ENCODE results near the gene APLNR.
A peak's percentile ranks its signal among the peaks of the same experiment; 100 is the strongest.

APLNR gene

DNA sequence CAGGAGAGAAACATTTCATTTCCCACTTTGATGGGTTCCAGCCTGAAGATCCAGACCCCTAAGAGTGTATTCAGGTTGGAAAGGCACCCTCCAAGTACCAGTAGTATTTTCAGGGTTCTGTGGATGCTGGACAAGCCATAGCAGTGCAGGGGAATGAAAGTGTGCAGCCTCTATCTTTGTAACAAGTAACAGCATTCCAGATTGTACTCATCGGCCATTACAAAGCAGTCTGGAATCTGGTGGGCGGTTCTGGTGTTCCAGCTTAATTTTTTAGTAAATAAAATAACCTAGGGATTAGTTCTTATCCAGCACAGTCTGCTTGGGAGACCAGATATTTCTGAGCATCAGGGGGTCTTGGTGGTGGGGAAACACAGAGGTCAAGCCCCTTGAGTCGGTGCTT, 22.6 kb downstream of the APLNR start:
- no peak for DNase-seq

DNA sequence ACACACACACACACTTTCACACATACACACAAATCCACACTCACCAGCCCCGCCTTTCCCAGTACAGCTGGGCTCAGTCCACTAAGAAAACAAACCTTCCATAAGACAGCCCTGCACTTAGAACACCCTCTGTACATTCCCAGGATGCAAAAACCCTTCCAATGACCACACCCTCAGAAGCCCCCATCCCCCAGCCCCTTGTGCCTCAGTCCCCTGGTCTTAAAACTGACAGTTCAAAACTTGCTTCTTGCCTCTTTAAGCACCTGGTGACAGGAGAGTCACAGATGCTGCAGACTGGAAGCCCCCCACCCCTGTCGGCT, 23.0 kb downstream of the APLNR start:
- no peak for DNase-seq

DNA sequence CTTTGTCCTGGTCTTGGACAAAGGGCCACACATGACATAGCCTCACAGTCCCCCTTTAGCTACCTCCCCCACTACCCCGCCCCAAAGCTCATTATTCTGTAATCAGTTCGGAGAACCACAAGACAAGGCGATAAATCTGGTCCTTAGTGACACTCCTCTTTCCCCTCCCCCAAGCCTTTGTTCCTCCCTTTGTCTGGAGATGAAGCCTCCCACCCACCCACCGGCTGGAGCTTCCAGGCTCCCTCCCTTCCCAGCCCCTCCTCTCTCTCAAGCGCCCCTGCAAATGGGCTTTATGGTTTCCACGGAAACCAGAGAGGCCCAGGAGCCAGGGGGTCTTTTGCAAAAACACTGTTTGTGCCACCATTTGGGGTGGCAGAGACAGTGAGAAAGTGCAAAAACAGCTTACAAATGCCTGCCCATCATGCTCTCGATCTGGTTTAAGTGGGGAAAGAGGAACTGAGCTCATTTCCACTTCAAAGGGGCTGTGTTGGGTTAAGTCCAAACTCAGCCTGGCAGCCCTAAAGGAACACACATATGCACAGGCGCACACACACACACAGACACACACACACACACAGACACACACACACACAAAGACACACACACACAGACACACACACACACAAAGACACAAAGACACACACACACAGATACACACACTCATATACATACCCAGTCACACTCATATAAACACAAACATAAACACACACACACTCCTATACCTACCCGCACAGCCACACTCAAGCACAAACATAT, 23.5 kb downstream of the APLNR start:
- peak; percentile 19 for DNase-seq

DNA sequence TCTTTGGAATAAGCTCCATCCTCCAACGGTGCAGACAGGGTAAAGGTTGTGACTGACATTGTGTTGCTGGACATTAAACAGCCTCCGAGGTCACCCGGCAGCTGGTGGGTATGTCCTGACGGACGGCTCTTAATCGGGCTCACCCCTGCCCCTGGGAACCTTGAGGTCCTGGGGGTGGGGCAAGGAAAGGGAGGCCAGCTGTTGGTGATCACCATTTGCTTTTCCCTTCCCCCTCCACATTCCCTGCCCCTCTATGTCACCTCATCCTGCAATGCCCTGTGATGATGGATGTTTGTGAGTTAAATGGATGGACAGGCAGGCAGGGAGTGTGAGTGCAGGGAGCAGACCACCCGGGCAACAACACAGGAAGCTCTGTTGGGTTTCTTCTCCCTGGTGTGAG, 26.3 kb downstream of the APLNR start:
- no peak for DNase-seq

DNA sequence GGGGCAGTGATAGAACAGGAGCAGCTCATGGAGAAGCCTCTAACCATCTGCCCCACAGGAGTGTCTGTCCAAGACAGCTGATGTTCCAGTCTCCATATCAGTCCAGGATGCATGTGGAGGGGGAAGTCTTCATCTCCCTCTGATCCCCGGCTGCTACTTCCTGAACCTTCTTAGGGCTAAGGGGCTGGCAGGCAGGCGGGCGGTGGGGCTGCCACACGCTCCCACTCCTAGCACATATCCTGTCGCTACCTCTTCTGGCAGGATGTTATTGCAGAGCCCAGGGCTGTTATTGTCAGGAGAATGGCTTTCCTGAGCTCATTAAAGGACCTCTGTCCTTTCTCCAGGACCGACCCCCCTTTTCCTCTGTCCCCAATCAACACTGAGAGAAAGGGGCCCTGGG, 29.9 kb downstream of the APLNR start:
- no peak for DNase-seq

DNA sequence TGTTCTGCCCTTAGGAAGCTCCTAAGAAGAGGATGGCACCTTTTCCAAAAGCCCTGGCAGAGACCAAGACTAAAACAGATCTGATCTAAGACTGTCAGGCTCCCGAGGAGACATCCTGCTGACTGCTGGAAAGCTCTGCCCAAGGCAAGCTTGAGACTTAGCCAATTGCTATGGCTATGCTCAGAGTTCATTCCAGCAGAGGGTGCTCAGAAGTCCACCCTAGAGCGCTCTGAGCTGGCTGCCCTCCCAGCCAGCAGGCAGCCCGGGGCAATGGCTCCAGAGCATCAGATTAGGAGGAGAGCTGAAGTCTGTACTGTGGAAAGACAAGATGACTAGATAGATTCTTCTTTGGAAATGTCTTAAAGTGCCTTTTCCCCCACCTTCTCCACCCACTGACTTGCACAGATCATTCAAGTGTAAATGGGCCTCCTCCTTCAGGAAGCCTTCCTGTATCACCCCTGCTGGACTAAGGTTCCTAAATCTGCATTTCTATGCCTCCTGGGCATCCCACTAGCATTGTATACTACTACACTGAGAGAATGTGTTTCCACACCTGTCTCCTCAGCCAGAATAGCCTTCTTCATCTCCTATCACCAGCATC, 31.9 kb downstream of the APLNR start:
- DNase-seq = no peak

DNA sequence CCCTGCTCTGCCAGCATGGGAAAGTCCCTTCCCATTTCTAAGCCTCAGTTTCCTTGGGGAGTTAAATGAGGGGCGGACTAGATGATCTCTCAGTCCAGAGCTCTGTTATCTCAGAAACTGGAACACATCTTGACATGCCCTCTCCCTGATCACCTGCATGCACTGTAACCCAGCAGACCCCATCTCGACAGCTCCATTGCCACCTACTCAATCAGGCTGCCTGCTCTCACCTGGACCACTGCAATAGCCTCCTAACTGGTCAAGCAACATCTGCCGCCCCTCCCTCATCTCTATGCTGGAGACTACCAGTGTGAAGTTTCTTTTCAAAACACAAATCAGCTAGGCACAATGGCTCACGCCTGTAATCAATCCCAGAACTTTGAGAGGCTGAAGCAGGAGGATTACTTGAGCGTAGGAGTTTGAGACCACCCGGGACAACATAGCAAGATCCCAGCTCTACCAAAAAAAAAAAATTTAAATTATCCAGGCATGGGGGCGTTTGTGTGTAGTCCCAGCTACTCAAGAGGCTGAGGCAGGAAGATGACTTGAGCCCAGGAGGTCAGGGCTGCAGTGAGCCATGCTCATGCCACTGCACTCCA, 33.1 kb downstream of the APLNR start:
- no peak for DNase-seq

DNA sequence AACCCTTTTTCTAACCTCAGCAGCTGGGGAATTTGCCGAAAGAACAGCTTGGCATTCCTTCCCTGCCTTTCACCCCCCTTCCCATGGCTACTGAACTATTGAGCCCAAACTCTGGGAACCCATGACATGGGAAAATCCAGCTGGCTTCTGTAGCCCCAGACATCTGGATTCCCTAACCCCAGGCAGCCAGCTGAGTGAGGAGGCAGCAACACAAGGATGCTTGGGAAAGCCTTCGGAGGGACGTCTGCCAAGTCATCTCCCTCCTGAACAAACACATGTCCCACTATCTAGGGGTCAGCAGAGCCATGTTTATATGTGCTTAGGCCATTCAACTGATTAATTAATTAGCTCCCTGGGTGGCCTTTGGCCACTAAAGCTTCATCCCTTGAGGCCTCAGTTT, 33.7 kb downstream of the APLNR start:
- DNase-seq = no peak

DNA sequence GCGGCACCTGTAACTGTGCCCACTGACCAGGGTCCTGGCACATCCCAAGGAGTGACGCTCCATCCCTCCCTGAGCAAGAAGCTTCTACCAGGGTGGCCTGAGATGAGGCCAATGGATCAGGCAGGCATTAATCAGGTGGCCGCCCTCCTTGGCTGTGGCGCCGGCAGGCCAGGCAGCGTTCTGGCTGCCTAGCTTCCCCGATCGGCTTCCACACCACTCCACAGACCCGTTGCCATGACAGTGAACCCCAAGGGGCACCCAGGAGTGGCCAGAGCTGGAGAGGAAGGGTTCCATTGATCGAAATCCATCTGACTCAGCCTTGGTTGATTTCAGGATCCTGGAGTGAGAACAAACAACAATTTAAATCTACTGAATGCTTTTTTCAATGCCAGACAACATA, 34.8 kb downstream of the APLNR start:
- no peak for DNase-seq

DNA sequence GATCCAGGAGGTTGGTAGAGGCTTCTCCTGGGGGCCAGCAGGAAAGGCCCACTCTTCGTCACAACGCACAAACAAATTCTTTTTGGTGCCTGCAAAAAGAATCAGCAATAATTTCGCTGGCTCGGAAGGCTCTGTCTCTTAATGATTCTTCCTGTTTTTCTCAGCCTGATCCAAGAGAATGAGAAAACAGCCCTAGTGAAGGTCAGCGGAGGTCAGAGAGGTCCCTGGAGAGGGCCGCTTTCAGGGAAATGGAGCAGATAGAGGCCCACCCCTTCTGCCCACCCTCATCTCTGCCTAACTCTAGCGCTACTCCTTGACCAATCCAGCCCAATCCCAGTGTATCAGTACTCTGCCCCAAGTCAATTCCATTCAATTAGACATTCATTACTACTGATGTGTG, 36.1 kb downstream of the APLNR start:
- no peak for DNase-seq

DNA sequence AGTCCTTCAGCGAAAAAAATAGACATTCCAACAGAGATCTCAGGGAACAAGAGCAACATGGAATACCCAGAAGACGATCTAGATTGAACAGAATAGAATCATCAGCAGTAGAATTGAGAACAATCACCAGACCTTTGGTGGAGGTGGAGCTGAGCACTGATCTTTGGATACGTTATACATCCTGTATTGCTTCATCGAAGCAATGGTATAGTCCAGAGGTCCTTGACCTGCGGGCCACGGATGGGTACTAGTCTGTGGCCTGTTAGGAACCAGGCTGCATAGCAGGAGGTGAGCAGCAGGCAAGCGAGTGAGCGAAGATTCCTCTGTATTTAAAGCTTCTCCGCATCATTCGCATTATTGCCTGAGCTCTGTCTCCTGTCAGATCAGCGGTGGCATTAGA, 37.7 kb downstream of the APLNR start:
- DNase-seq = no peak

DNA sequence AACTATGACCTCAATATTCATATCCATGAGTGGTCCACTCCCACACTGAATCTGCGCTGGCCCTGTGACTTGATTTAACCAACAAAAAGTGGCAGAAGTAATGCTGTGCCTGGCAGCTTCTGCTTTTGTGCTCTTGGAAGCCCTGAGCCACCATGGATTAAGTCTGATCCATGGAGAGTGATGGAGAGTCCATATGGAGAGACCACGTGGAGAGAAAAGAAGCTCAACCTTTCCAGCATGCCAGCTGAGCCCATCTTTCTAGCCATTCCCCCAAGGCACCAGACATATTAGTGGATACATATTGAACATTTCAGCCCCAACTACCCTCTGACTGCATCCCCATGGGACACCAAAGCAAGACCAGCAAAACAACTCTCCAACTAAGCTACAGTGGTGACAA, 39.3 kb downstream of the APLNR start:
- DNase-seq = no peak

DNA sequence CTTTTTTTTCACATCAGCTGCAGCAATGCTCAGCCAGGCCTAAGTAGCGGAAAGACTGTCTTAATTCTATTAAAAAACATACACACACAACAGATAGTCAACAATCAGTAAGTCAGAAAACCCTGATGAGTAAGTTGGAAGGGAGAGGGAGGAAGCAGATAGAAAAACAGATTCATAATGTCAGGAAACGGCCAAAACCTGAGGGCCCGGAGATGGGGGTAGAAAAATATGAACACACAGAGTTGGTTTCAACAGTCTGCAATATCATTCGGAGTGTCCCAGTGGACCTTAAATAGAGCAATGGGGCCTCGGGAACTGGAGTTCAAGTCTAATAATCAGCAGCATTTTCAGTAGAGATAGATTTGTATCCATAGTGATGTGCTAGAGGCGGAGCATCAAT, 40.5 kb downstream of the APLNR start:
- no peak for DNase-seq

DNA sequence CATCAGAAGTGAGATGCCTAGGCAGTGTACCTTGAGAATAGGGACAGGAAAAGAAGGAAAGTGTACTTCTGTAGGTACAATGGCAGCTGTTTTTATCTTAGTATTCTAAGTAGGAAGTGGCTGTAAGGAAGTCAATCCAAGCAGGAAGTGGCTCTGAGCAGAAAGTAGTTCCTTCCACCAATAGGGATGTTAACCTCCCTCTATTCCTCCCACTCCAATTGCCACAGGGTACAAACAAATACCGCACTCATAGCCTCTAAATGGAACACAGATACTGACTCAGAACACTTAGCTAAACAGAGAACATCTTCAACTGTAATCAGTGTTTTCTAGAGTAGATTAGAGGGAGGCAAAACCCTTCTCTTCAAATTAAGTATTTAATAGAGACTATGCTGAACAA, 44.7 kb downstream of the APLNR start:
- peak; percentile 14 for DNase-seq

DNA sequence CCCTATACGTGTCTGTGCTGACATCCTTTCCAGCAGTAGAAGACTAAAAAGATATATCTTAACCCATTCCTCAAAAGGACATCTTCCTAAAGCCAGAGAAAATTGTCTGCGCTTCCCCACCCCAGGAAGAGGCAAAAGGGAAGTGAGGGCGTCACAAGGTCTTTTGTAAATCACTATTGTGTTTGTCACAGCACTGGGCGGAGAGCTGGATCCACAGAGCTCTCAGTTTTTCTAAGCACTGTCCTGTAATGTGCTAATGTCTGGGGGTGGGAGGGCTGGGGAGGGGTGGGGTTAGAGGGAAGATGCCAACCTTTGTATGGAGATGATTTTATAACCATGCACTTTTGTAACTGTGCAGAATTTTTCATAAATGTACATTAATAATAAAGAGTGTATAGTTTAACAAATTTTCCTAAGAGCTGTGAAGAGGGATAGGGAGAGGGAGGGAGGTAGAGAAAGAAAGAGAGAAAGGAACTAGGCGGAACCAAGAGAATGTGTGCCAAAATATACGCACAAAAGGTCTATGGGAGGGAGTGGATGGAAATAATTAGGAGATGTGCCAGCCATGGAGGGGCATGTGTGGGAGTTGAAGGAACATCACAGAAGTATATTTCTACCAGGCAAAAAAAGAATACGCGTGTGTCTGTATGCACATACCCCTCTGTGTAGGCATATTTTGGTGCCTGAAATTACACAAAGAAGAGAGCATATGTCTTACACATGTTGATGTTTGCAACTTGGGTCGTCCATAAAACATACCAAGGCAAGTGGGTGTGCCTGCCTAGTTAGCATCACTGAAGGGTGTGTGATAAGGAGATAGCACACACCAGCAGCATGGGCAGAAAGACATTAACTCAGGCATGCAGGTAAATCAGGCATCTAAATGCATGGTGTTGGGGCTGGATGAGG, 45.5 kb downstream of the APLNR start:
- no peak for DNase-seq

DNA sequence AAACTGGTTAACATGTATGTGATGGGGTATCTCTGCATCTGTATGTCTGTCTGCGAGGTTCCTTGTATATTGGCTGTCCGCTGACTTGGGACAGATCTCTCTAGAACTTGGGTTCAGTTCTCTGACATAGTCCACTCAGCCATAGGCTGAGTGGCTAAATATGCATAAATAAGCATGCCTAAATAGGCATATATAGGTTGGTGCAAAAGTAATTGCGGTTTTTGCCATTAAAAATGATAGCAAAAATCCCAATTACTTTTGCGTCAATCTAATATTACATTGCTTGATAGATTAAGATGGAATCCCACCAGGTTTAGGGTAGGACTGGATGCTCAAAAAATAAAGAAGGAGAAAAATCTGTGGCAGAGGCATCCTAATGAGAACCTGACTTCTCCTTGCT, 46.5 kb downstream of the APLNR start:
- no peak for DNase-seq
